AG10803 (cell line): ENCODE measurements around the gene CTSH.
A peak's percentile ranks its signal among the peaks of the same experiment; 100 is the strongest.

ENCODE experiments used
- DNase-seq: peaks from one replicate; pipeline ENCODE4 v3.0.0; 2010; ENCODE audit warnings: low read depth
- H3K4me3 ChIP-seq: 2 replicates; pipeline ENCODE4 v1.5.1; 2011; ENCODE audit warnings: mild to moderate bottlenecking, low read length, control low read depth
- TF ChIP-seq, protein P1 (sequence below): conservative IDR thresholded peaks from 2 replicates; pipeline ENCODE4 v1.5.1; 2011; ENCODE audit warnings: mild to moderate bottlenecking, low read length, control low read depth, inconsistent platforms

Gene CTSH

DNA sequence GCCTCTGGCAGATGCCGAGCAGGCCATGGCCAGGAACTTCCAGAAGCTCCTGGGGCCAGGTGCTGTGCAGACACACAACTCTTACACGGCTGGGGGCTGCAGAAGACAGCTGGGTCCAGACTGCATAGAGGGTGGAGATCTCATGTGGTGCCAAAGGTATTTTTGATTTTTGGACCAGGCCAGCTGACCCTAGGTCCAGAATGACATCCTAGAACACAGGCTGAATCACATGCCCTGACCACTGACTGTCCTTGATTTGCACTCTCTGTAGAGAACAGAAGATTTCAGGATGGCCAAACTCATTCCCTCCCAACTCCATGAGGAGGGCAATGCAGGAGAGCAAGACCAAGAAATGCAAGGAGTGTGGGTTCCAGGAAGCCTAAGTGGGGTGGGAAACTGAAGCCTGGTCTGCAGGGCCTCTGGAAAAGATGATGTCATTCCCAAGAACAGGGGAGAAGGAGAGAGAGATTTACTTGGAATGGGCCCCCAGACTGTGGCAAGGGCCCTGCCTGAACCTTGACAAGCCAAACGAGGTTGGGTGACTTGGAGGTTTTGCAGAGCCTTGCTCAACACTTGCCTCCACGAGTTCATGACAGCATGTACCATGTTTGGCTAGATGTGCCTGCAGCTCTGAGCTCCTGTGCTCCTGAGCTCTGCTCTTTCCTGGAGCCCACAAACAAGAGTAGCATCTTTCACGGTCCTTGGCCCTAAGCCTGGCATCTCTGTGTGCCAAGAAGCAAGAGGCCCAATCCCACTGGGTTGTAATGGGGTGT lies 38.5 kb upstream of the CTSH start:
- TF ChIP-seq, protein P1, sequence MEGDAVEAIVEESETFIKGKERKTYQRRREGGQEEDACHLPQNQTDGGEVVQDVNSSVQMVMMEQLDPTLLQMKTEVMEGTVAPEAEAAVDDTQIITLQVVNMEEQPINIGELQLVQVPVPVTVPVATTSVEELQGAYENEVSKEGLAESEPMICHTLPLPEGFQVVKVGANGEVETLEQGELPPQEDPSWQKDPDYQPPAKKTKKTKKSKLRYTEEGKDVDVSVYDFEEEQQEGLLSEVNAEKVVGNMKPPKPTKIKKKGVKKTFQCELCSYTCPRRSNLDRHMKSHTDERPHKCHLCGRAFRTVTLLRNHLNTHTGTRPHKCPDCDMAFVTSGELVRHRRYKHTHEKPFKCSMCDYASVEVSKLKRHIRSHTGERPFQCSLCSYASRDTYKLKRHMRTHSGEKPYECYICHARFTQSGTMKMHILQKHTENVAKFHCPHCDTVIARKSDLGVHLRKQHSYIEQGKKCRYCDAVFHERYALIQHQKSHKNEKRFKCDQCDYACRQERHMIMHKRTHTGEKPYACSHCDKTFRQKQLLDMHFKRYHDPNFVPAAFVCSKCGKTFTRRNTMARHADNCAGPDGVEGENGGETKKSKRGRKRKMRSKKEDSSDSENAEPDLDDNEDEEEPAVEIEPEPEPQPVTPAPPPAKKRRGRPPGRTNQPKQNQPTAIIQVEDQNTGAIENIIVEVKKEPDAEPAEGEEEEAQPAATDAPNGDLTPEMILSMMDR = no peak
- DNase-seq = no peak
- H3K4me3 ChIP-seq = no peak overlapping the region

DNA sequence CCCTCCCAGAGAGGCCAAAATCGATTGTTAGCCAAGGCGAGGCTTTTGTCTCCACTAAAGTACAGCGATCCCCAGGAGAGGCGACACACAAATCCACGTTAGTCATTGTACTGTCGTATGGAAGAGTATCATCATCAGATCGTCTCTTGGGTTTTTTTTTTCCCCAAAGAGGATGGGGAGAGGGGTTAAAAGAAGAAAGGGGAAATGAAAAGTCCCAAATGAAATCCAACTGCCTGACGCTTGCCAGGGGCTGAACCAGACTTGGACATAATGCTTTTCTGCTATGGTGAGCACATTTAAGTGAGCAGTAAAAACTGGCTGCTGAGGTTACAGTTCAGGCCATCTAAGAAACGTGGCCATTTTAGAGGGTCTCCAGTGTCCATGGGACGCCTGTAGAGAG lies 37.9 kb upstream of the CTSH start:
- no peak for DNase-seq
- H3K4me3 ChIP-seq = no peak overlapping the region
- TF ChIP-seq, protein P1 = no peak

DNA sequence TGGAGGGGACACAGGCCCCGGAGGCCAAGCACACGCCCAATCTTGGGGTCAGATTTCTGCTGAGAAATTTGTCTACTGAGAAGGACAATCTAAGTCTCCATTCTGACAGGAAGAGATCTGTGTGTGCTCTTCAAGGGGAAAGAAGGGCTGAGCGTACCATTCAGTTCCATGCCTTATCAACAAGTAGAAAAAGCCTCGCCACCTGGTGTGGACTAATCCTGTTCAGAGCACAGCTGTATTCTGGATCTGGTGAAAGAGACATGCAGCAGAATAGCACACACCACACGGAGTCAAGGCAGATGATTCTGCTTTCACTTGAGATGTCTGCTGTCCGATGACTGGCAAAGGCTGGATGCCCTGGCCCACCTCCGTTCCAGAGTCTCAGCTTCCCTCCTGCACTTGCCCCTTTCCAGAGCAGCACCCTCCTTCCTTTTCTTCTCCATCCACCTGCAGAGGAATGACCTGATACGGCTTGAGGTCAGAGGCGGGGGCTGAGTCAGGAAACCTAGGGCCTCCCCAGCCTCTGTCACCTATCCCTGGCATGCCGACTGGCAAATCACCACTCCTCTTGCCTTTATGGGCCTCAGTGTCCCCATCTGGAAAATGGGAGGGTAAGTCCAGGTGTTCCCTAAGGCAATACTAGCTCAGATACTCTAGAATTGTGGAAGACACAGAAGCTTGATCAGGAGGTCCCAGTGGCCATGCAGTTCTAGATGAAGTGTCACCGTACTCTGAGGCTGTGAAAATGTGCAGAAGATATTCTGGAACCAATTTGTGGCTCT lies 36.9 kb upstream of the CTSH start:
- TF ChIP-seq, protein P1 = no peak
- no peak for DNase-seq
- H3K4me3 ChIP-seq = no peak overlapping the region

DNA sequence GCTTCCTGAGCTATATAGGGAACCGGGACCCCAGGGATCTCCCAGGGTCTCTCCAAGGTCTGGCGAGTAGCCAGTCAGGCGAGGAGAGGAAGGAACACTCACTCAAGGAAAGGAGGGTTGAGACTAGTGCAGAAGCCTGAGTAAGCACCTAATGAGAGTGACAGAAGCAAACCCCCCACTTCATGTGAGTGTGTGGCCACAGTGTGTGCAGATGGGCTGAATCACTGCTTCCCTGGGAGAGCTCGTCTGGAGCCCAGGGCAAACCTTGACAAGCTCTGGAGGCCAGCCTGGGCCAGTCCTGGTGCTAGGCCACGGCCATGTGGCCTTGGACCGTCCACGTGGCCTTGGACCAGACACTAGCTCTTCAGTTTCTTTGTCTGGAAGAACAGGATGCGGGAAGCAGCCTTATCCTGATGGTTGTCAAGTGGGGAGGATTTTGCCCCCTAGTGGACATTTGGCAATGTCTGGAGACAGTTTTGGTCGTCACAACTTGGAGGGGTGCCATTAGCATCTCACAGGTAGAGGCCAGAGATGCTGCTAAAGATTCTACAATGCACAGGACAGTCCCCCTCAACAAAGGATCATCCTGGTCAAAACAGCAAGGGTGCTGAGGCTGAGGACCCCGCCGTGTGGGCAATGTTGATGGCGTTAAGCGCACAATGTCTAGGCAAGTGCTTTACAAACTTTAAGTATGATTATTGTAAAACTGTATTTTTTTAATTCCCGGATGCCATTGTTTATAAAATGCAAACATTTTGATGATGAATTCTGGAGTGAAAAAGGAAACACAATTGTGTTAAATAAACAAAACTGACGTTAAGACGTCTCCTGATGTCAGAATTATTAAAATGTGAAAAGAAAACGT lies 34.8 kb upstream of the CTSH start:
- DNase-seq = peak; percentile 75
- H3K4me3 ChIP-seq = no peak overlapping the region
- TF ChIP-seq, protein P1 = peak; percentile 75

DNA sequence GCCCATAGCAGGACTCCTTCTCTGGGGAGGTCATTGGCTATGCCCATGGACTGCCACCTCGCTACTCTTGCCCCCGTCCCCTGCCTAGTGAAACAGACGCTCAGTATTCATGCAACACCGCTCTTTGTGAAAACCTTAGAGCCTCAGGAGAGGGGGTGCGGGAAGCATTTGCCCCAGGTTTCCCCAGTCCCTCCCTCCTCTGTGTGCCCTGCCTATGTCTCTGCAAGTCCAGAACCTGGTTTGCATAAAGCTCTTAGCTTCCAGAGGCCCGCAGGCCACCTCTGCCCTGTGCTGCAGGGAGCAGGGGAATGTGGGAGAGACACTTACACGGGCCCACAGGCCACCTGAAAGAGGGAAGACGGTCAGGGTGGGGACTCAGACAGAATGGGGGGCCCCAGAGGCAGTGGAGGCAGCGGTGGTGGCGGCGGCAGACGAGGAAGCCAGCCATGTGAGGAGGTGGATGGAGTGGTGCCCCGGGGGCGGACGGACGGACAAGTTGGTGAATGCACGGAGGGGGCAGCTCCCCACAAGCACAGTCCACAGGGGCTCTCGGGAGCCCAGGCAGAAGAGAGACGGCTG lies 33.8 kb upstream of the CTSH start:
- DNase-seq = no peak
- H3K4me3 ChIP-seq = no peak overlapping the region
- TF ChIP-seq, protein P1 = no peak

DNA sequence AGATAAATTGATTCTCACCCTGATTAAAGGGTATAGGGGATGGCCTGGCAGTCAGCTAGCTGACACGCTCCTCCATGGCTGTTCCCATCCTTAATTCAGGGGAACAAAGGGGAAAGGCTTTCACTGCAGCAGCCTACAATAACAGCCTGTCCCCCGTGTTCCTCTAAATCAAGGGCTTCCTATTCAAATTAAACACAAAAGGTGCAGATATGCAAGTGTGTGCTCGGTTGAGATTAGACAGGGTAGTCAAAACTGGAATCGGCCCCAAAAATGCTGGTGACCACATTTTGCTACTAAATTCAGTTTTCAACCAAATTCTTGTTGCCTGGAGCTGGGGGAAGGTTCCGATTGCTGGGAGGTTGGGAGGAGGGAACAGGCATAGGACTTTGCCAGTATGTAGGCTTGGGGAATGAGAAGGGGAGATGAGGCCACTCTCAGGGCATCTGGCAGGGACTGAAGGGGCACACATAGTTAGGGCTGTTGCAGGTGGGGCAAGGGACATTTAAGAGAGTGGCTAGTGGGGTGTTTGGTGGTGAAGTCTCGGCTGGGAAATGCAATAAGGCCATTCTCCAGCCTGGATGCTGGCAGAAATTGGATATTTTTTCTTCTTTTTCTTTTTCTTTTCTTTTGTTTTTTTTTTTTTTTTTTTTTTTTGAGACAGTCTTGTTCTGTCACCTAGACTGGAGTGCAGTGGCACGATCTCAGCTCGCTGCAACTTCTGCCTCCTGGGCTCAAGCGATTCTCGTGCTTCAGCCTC lies 32.9 kb upstream of the CTSH start:
- H3K4me3 ChIP-seq = no peak overlapping the region
- TF ChIP-seq, protein P1 = no peak

More for the DNA sequence above, 32.9 kb upstream of the CTSH start:
- no peak for DNase-seq
